Measurements from ENCODE around the gene STAT6.

- TF ChIP-seq EZH2 (IDR thresholded peaks at IDR 0.05; ENCODE audit: low read length) (no peak), CTCF (optimal IDR thresholded peaks at IDR 0.05 in 1 of 3, IDR thresholded peaks at IDR 0.05 in 1 of 3, conservative IDR thresholded peaks at IDR 0.05 in 1 of 3; ENCODE audit: extremely low read depth in 1 of 3, insufficient read depth in 2 of 3, low read length in 3 of 3) (no peak)
These were observed 13.7 kb downstream of the STAT6 start for GRCh38 chr12:57097554-57097835.

Data from keratinocyte (primary cell).